ENCODE data around the gene IFT80. TPM values are rescaled to one million over a fixed set of nuclear protein-coding genes. Genes with fewer than 3 reads are reported as not detected.

Gene IFT80
- total and polyA plus RNA-seq, 2 of the 4 experiments (the other 2 are of a cell fraction): 15.2 to 16.8 TPM

DNA sequence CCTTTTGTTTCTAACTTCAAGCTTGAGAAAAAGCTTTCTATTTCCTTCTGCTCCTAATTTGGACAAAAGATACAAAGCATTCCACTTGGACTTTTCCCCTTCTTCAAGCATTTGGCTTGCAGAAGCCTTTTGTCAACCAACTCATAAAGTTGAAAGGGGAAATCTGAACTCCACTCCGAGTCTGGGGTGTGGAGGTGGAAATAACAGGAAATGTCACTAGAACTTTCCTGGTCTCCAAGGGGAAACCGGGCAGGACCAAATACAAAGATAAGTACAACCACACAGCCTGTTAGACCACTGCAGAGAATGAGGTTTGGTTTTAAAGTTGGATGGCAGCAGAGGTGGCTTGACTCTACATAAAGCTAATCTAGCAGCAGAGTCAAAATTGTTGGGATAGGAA is 178.0 kb downstream of the IFT80 start:
- TF ChIP-seq SMC3 (IDR thresholded peaks at IDR 0.05; ENCODE audit: low read depth, low read length) (no peak), RAD21 (IDR thresholded peaks at IDR 0.05; ENCODE audit: low read length) (no peak)
- Histone ChIP-seq H3K27me3 (ENCODE audit: control insufficient read depth, insufficient read depth, low read length) (peaks cover 62% of the 10 kb centered on the region), H3K36me3 (ENCODE audit: control insufficient read depth, insufficient read depth, low read length) (no peaks in the 10 kb centered on the region), H2AFZ (replicated peaks; ENCODE audit: low read length, poor library complexity) (no peak overlapping the region), H3K18ac (ENCODE audit: low read depth, low read length) (no peak overlapping the region), H4K8ac (ENCODE audit: low read depth in 2 of 2, low read length in 2 of 2) (no peak overlapping the region), H3K4me2 (ENCODE audit: low read depth, low read length) (no peak overlapping the region), H2BK5ac (ENCODE audit: low read depth, low read length, poor library complexity, severe bottlenecking) (no peak overlapping the region), H3K27ac (ENCODE audit: insufficient read depth, low read length) (no peak overlapping the region), H3K9ac (ENCODE audit: low read depth, low read length) (no peak overlapping the region), H4K5ac (ENCODE audit: low read depth, low read length) (no peak overlapping the region), H3K56ac (ENCODE audit: extremely low read depth, insufficient read depth, low read length) (no peak overlapping the region), H2AK9ac (replicated peaks; ENCODE audit: low read depth, low read length, poor library complexity) (no peak overlapping the region), H4K91ac (ENCODE audit: insufficient read depth, low read depth, low read length) (no peak overlapping the region), H2BK120ac (ENCODE audit: low read depth, low read length) (no peak overlapping the region), H3K79me1 (ENCODE audit: low read depth in 1 of 2, low read length in 2 of 2) (no peaks in the 10 kb centered on the region), H2BK20ac (ENCODE audit: low read depth, low read length) (no peak overlapping the region), H3K4me3 (ENCODE audit: insufficient read depth, low read depth, low read length) (no peak overlapping the region), H3K9me1 (ENCODE audit: insufficient read depth, low read length) (no peaks in the 10 kb centered on the region), H3K4me1 (ENCODE audit: control insufficient read depth, insufficient read depth, low read length) (no peaks in the 10 kb centered on the region), H3K9me3 (ENCODE audit: control insufficient read depth, insufficient read depth, low read length) (peaks cover 2% of the 10 kb centered on the region; the same call in 1 of the 2 replicates), H3K4ac (ENCODE audit: low read depth, low read length) (no peak overlapping the region), H4K20me1 (ENCODE audit: insufficient read depth, low read length) (no peaks in the 10 kb centered on the region), H2AK5ac (ENCODE audit: low read depth, low read length) (no peak overlapping the region), H3K23ac (ENCODE audit: low read depth, low read length) (no peak overlapping the region), H2BK15ac (ENCODE audit: low read depth, low read length) (no peak overlapping the region), H3K14ac (replicated peaks; ENCODE audit: low read depth, low read length) (no peak overlapping the region)
- ChIA-PET POLR2A (ENCODE audit: unreplicated experiment) (no interaction called here), CTCF (no interaction called here)
- intact Hi-C loops (cut with micrococcal nuclease): no loop called here
- no peak for DNase-seq
- in situ Hi-C loops (cut with MboI; ENCODE audit: low sequenced_read_pairs): no loop called here
- dilution Hi-C loops (cut with HindIII; ENCODE audit: low sequenced_read_pairs, unreplicated experiment): no loop called here
- no CpG with 5 or more reads among the region's 2 CpGs for WGBS, 2 experiments (ENCODE audit: extremely low coverage in 2 of 2, insufficient read length in 1 of 2)
- BruUV-seq (replicated peaks): no TSS peak
- ATAC-seq (ENCODE audit: low read depth): no peak
